Measurements from ENCODE around the gene CDK5.
A peak's percentile ranks its signal among the peaks of the same experiment; 100 is the strongest.

The CDK5 gene

DNA sequence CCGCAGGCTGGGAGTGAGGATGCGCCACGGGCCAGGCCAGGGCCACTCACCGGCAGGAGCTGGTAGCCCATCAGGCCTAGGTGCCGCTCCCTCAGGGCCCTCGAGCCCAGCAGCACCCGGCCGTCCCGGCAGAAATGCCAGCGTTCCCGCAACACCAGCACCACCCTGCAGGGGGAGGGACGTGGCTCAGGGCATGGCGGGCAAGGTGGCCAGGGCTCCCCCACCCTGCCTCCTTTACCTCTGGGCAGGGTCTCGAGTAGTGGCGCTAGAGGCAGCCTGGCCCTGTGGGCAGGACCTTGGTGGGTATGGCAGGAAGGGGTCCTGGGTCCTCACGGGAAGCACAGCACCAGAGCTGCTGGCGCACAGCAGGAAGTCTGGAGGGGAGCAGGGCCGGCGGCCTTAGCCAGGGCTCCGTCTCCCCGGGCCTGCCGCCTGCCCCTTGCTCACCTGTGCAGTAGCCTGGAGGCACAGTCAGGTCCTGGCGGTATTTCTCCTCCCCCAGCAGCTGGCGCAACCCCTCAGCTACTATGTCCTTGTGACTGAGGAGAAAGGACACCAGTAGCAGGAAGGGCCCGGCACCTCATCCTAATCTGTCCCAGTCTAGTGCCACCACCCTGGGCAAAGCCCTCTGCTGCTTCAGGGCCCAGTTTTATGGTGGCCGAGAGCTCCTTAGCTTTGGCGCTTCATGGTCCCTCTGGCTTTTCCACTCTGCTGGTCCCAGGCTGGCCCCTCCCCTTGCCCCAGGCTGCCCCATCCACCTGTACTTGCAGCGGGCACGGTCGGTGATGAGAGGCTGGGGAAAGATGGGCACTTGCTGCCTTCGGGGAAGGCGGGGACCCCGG is 19.4 kb upstream of the CDK5 start:
- Histone ChIP-seq H3K18ac (ENCODE audit: low read length) (no peak overlapping the region), H3K4ac (ENCODE audit: low read depth, low read length) (no peak overlapping the region), H3K36me3 (ENCODE audit: control insufficient read depth in 1 of 2, insufficient read depth in 2 of 2, low read length in 2 of 2) (peaks cover 52 to 58% of the 10 kb centered on the region in 2 experiments), H2AFZ (ENCODE audit: insufficient read depth, low read length, poor library complexity) (no peak overlapping the region), H4K12ac (ENCODE audit: low read depth, low read length) (no peak overlapping the region), H2BK5ac (ENCODE audit: low read depth, low read length, poor library complexity) (no peak overlapping the region), H2BK120ac (ENCODE audit: insufficient read depth, low read length, poor library complexity) (no peak overlapping the region), H3K4me1 (ENCODE audit: control insufficient read depth in 1 of 2, insufficient read depth in 2 of 2, low read length in 2 of 2) (peaks cover 23 to 29% of the 10 kb centered on the region in 2 experiments), H3K4me3 (ENCODE audit: low read depth, low read length) (no peak overlapping the region), H3K79me2 (ENCODE audit: control insufficient read depth, insufficient read depth, low read length, poor library complexity) (peaks cover 16% of the 10 kb centered on the region), H3K9ac (ENCODE audit: low read length) (no peak overlapping the region), H3K79me1 (ENCODE audit: low read length) (peaks cover 10% of the 10 kb centered on the region), H2AK5ac (ENCODE audit: low read length) (no peak overlapping the region), H3K27me3 (ENCODE audit: insufficient read depth, low read length) (no peaks in the 10 kb centered on the region), H2BK12ac (ENCODE audit: low read length) (no peak overlapping the region), H4K8ac (ENCODE audit: low read depth, low read length) (no peak overlapping the region), H3K27ac (ENCODE audit: low read depth, low read length) (peak overlapping the region; percentile 31), H3K9me3 (ENCODE audit: insufficient read depth, low read depth, low read length) (no peaks in the 10 kb centered on the region), H3K23ac (ENCODE audit: low read length) (no peak overlapping the region), H3K14ac (ENCODE audit: low read length) (no peak overlapping the region), H3K4me2 (ENCODE audit: low read length) (no peak overlapping the region), H4K91ac (ENCODE audit: low read depth, low read length) (no peak overlapping the region)
- WGBS (ENCODE audit: extremely low coverage, insufficient coverage, insufficient read length), result no CpG with 5 or more reads among the region's 33 CpGs
- peak; percentile 80 to 81 for DNase-seq

DNA sequence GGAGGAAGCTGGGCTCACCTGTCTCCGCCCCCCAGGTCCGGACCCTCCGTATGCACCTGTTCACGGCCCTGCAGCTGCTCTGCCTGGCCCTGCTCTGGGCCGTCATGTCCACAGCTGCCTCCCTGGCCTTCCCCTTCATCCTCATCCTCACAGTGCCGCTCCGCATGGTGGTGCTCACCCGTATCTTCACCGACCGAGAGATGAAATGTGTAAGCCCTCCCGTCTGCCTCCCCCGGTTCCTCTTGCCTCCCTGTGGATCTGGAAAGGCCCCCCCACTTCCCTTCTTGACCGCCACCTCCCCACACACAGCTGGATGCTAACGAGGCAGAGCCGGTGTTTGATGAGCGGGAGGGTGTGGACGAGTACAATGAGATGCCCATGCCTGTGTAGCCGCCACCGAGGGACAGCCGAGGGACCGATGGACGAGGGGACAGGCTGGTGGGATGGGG is 18.3 kb upstream of the CDK5 start:
- H3K36me3 ChIP-seq (ENCODE audit: control insufficient read depth in 1 of 2, insufficient read depth in 2 of 2, low read length in 2 of 2), result peaks cover 63% of the 10 kb centered on the region in 2 experiments

DNA sequence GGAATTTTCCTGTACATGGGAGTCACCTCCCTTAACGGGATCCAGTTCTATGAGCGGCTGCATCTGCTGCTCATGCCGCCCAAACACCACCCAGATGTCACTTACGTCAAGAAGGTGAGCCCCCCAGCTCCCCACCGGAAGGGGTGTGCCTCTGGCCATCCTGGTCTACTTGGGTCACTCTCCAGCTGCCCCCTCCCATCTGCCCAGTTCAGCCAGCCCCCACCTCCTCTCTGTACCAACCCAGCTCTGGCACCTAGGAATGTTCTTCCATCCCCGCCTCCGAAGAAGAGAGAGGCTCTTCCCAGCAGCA is 17.9 kb upstream of the CDK5 start:
- Histone ChIP-seq H2BK12ac (ENCODE audit: low read length) (no peak overlapping the region), H3K79me2 (ENCODE audit: control insufficient read depth, insufficient read depth, low read length, poor library complexity) (peaks cover 11% of the 10 kb centered on the region)
- no CpG with 5 or more reads among the region's 7 CpGs for WGBS (ENCODE audit: extremely low coverage, insufficient coverage, insufficient read length)

More for the DNA sequence above, 18.3 kb upstream of the CDK5 start:
- Histone ChIP-seq H3K9ac (ENCODE audit: low read length) (no peak overlapping the region), H4K12ac (ENCODE audit: low read depth, low read length) (no peak overlapping the region), H2BK5ac (ENCODE audit: low read depth, low read length, poor library complexity) (no peak overlapping the region), H4K8ac (ENCODE audit: low read depth, low read length) (no peak overlapping the region), H3K14ac (ENCODE audit: low read length) (no peak overlapping the region), H3K79me2 (ENCODE audit: control insufficient read depth, insufficient read depth, low read length, poor library complexity) (peaks cover 13% of the 10 kb centered on the region), H3K27me3 (ENCODE audit: insufficient read depth, low read length) (no peaks in the 10 kb centered on the region), H3K18ac (ENCODE audit: low read length) (no peak overlapping the region), H3K4ac (ENCODE audit: low read depth, low read length) (no peak overlapping the region), H2AFZ (ENCODE audit: insufficient read depth, low read length, poor library complexity) (no peak overlapping the region), H2BK120ac (ENCODE audit: insufficient read depth, low read length, poor library complexity) (no peak overlapping the region), H3K27ac (ENCODE audit: low read depth, low read length) (no peak overlapping the region), H3K4me3 (ENCODE audit: low read depth, low read length) (no peak overlapping the region), H3K4me1 (ENCODE audit: control insufficient read depth in 1 of 2, insufficient read depth in 2 of 2, low read length in 2 of 2) (peaks cover 12 to 18% of the 10 kb centered on the region in 2 experiments), H2AK5ac (ENCODE audit: low read length) (no peak overlapping the region), H4K91ac (ENCODE audit: low read depth, low read length) (no peak overlapping the region), H3K79me1 (ENCODE audit: low read length) (peaks cover 9% of the 10 kb centered on the region), H3K4me2 (ENCODE audit: low read length) (no peak overlapping the region), H2BK12ac (ENCODE audit: low read length) (no peak overlapping the region), H3K9me3 (ENCODE audit: insufficient read depth, low read depth, low read length) (no peaks in the 10 kb centered on the region), H3K23ac (ENCODE audit: low read length) (no peak overlapping the region)
- no peak for DNase-seq
- no CpG with 5 or more reads among the region's 22 CpGs for WGBS (ENCODE audit: extremely low coverage, insufficient coverage, insufficient read length)

DNA sequence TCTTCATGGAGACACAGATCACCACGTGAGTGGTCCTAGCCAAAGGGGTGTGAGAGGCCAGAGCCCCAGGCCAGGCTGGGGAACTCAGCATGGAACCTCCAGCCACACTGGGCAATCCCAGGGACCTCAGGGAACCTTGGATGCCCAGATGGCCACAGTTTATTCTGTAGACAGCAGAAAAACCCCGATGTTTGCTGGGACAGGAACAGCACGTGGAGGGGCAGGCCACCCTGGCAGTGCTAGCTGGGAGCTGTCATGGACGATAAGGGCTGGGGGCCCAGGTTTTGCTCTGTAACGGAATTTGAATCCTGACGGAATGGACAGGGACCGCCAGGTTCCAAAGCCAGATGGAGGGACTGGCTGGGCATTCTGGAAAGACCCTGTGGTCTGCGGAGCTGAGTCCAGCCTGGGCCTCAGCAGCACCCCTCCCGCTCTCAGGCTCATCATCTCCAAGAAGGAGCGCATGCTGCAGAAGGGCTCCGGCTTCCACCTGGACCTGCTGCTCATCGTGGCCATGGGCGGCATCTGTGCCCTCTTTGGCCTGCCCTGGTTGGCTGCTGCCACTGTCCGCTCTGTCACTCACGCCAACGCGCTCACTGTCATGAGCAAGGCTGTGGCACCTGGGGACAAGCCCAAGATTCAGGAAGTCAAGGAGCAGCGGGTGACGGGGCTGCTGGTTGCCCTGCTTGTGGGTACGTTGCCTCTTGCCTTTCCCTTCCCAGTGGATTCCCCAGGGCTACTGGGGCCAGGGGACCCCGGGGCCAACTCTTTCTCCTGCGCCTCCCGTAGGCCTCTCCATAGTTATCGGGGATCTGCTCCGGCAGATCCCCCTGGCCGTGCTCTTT is 17.3 kb upstream of the CDK5 start:
- H3K23ac ChIP-seq (ENCODE audit: low read length), result no peak overlapping the region
- no CpG with 5 or more reads among the region's 26 CpGs for WGBS (ENCODE audit: extremely low coverage, insufficient coverage, insufficient read length)
- peaks cover 72 to 73% of the 10 kb centered on the region in 2 experiments for H3K36me3 ChIP-seq (ENCODE audit: control insufficient read depth in 1 of 2, insufficient read depth in 2 of 2, low read length in 2 of 2)
- H2AFZ ChIP-seq (ENCODE audit: insufficient read depth, low read length, poor library complexity), result no peak overlapping the region
- H2BK120ac ChIP-seq (ENCODE audit: insufficient read depth, low read length, poor library complexity), result no peak overlapping the region
- no peak overlapping the region for H2AK5ac ChIP-seq (ENCODE audit: low read length)
- DNase-seq, result no peak
- no peak overlapping the region for H3K4me2 ChIP-seq (ENCODE audit: low read length)
- H2BK5ac ChIP-seq (ENCODE audit: low read depth, low read length, poor library complexity), result no peak overlapping the region
- peaks cover 2% of the 10 kb centered on the region for H3K79me1 ChIP-seq (ENCODE audit: low read length)
- no peak overlapping the region for H4K8ac ChIP-seq (ENCODE audit: low read depth, low read length)
- no peak overlapping the region for H3K18ac ChIP-seq (ENCODE audit: low read length)
- no peak overlapping the region for H2BK12ac ChIP-seq (ENCODE audit: low read length)
- H4K12ac ChIP-seq (ENCODE audit: low read depth, low read length), result no peak overlapping the region
- H3K9ac ChIP-seq (ENCODE audit: low read length), result no peak overlapping the region
- no peak overlapping the region for H3K27ac ChIP-seq (ENCODE audit: low read depth, low read length)
- no peak overlapping the region for H3K4me3 ChIP-seq (ENCODE audit: low read depth, low read length)
- peaks cover 10 to 16% of the 10 kb centered on the region in 2 experiments for H3K4me1 ChIP-seq (ENCODE audit: control insufficient read depth in 1 of 2, insufficient read depth in 2 of 2, low read length in 2 of 2)
- no peaks in the 10 kb centered on the region for H3K9me3 ChIP-seq (ENCODE audit: insufficient read depth, low read depth, low read length)
- no peak overlapping the region for H3K4ac ChIP-seq (ENCODE audit: low read depth, low read length)
- peaks cover 6% of the 10 kb centered on the region for H3K79me2 ChIP-seq (ENCODE audit: control insufficient read depth, insufficient read depth, low read length, poor library complexity)
- no peaks in the 10 kb centered on the region for H3K27me3 ChIP-seq (ENCODE audit: insufficient read depth, low read length)
- no peak overlapping the region for H4K91ac ChIP-seq (ENCODE audit: low read depth, low read length)
- H3K14ac ChIP-seq (ENCODE audit: low read length), result no peak overlapping the region

More for the DNA sequence above, 17.9 kb upstream of the CDK5 start:
- no peak for DNase-seq
- Histone ChIP-seq H3K27ac (ENCODE audit: low read depth, low read length) (no peak overlapping the region), H2BK5ac (ENCODE audit: low read depth, low read length, poor library complexity) (no peak overlapping the region), H3K9ac (ENCODE audit: low read length) (no peak overlapping the region), H3K23ac (ENCODE audit: low read length) (no peak overlapping the region), H2AFZ (ENCODE audit: insufficient read depth, low read length, poor library complexity) (no peak overlapping the region), H3K4me3 (ENCODE audit: low read depth, low read length) (no peak overlapping the region), H2AK5ac (ENCODE audit: low read length) (no peak overlapping the region), H3K14ac (ENCODE audit: low read length) (no peak overlapping the region), H3K4me1 (ENCODE audit: control insufficient read depth in 1 of 2, insufficient read depth in 2 of 2, low read length in 2 of 2) (peaks cover 10 to 16% of the 10 kb centered on the region in 2 experiments), H3K4ac (ENCODE audit: low read depth, low read length) (no peak overlapping the region), H3K18ac (ENCODE audit: low read length) (no peak overlapping the region), H4K8ac (ENCODE audit: low read depth, low read length) (no peak overlapping the region), H2BK120ac (ENCODE audit: insufficient read depth, low read length, poor library complexity) (no peak overlapping the region), H3K27me3 (ENCODE audit: insufficient read depth, low read length) (no peaks in the 10 kb centered on the region), H4K12ac (ENCODE audit: low read depth, low read length) (no peak overlapping the region), H4K91ac (ENCODE audit: low read depth, low read length) (no peak overlapping the region), H3K9me3 (ENCODE audit: insufficient read depth, low read depth, low read length) (no peaks in the 10 kb centered on the region), H3K79me1 (ENCODE audit: low read length) (peaks cover 7% of the 10 kb centered on the region), H3K4me2 (ENCODE audit: low read length) (no peak overlapping the region), H3K36me3 (ENCODE audit: control insufficient read depth in 1 of 2, insufficient read depth in 2 of 2, low read length in 2 of 2) (peaks cover 67% of the 10 kb centered on the region in 2 experiments)
